Coronary artery (tissue), 2 donors: ENCODE data around the gene KLHL7.

ENCODE experiments used
- DNase-seq: peaks from one replicate; pipeline ENCODE4 v3.0.0-alpha.2; 2017; ENCODE audit warnings: low spot score
- H3K27ac ChIP-seq, 2 donors: fragments of 200-600 bp; sonication (generic); one replicate each; pipeline ENCODE4 v1.5.1; 2016 to 2019
- H3K4me3 ChIP-seq: fragments of 200-600 bp; sonication (generic); 2 replicates; pipeline ENCODE4 v1.5.1; 2016; ENCODE audit warnings: mild to moderate bottlenecking, moderate library complexity
- CTCF ChIP-seq: fragments of 200-600 bp; sonication (generic); IDR thresholded peaks from one replicate; pipeline ENCODE4 v1.5.1; 2019; ENCODE audit warnings: antibody characterized with exemption

KLHL7 gene

GRCh38 chr7:23157679-23158078 lies 52.1 kb downstream of the KLHL7 start:
- no peak for TF ChIP-seq CTCF
- Histone ChIP-seq H3K4me3 (no peak overlapping the region), H3K27ac (no peak overlapping the region)
- no peak for DNase-seq

GRCh38 chr7:23158546-23158945 lies 53.0 kb downstream of the KLHL7 start:
- no peak overlapping the region for H3K4me3 ChIP-seq
- no peak for TF ChIP-seq CTCF
- DNase-seq, result no peak
- H3K27ac ChIP-seq, result no peak overlapping the region

GRCh38 chr7:23161482-23161881 lies 55.9 kb downstream of the KLHL7 start:
- DNase-seq, result no peak
- H3K27ac ChIP-seq, result no peak overlapping the region
- no peak overlapping the region for H3K4me3 ChIP-seq
- TF ChIP-seq CTCF, result no peak

- no peak overlapping the region for H3K4me3 ChIP-seq
- no peak for TF ChIP-seq CTCF
- H3K27ac ChIP-seq, result no peak overlapping the region
- DNase-seq, result no peak
Measured at GRCh38 chr7:23164846-23165245, 59.3 kb downstream of the KLHL7 start.

- no peak for TF ChIP-seq CTCF
- no peak overlapping the region for H3K4me3 ChIP-seq
- no peak overlapping the region for H3K27ac ChIP-seq
- DNase-seq, result no peak
Measured at GRCh38 chr7:23165316-23165715, 59.7 kb downstream of the KLHL7 start.

GRCh38 chr7:23167691-23168090 lies 62.1 kb downstream of the KLHL7 start:
- no peak for DNase-seq
- H3K27ac ChIP-seq, result no peak overlapping the region
- no peak overlapping the region for H3K4me3 ChIP-seq
- no peak for TF ChIP-seq CTCF

GRCh38 chr7:23168111-23168885 lies 62.7 kb downstream of the KLHL7 start:
- DNase-seq, result no peak
- Histone ChIP-seq H3K4me3 (no peak overlapping the region), H3K27ac (no peak overlapping the region)
- TF ChIP-seq CTCF, result no peak
